Right kidney (tissue), 1 donor: ENCODE results near the gene IL12RB2.

Source experiments
- DNase-seq: peaks from one replicate; pipeline ENCODE4 v3.0.0-alpha.2; 2016

Gene IL12RB2

GRCh38 chr1:67312615-67313014 is 4.9 kb downstream of the IL12RB2 start:
- DNase-seq = no peak

GRCh38 chr1:67313934-67314671 is 6.4 kb downstream of the IL12RB2 start:
- no peak for DNase-seq

DNA sequence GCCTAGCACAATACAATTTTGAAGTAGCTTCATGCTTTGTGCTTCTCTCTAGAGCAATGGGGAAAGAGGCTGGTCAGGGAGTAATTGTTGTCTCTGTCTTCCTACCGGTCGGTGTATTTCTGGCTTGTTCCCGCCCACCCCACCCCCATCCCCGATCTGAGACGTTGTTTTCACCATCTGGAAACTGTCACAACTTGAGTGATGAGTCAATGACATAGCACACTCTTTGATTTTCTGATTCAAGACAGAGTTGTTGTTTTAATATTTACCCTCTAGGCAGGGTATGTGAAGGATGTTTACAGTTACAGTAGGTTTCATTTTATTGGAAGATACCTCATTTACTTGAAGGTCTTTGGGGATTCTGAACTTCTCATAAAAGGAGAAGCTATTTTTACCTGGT is 7.0 kb downstream of the IL12RB2 start:
- DNase-seq = no peak

- no peak for DNase-seq
Observed at GRCh38 chr1:67316180-67316902, 8.7 kb downstream of the IL12RB2 start.

DNA sequence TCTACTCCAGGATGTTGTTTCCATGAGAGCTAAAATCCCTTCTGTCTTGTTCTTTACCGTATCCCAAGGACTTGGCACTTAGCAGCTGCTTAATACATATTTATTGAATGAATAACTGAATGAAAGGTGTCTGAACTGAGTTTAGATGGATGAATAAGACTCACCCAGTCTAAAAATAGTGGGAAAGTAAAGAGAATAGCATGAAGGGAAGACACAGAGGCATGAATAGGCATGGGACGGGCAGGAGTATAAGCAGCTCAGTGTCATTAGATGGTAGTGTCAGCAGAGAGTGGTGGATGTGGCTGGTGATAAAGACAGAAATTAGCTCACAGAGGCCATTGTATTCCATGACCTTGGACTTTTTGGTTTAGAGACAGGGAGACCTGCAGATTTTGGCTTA is 9.2 kb downstream of the IL12RB2 start:
- DNase-seq = no peak

GRCh38 chr1:67317803-67318202 is 10.1 kb downstream of the IL12RB2 start:
- DNase-seq = no peak

DNA sequence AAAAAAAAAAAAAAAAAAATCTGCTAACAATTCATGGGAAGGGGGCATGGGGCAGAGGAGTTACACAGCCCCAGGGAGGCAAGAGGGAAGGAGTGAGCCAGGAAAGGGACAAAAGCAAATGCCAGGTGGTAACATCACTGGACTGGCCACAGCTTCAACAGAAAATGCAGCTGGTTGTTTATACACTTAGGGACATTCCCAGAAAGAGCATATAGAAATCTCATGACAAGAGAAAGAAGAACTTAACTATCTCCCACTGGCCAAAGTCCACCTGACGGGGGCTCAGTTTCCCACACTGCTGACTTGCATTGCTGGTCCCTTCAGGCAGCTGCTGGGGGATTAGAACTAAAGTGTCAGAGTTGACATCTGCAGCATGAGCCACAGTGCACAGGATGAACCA is 14.8 kb downstream of the IL12RB2 start:
- DNase-seq = no peak

GRCh38 chr1:67323087-67323486 is 15.4 kb downstream of the IL12RB2 start:
- no peak for DNase-seq

GRCh38 chr1:67324068-67324467 is 16.4 kb downstream of the IL12RB2 start:
- no peak for DNase-seq

DNA sequence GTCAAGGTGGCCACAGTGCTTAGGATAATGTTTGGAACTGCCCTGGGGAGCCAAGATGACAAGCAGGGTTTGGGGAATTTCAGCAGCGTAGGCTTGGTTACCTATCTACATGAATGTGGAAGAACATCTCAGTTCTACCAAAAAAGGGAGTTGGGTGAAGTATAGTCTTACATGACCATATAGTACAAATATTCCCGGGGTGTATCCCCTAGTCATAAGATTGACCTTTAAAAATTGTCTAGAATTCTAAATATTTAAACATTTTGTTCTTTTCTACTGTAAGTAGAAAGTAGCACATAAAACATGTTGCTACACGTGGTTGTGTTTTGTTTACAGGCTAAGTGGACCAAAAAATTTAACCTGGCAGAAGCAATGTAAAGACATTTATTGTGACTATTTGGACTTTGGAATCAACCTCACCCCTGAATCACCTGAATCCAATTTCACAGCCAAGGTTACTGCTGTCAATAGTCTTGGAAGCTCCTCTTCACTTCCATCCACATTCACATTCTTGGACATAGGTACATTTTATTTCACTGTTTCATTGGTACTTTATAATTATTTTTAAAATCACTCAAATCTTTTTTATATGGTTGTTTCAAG is 20.3 kb downstream of the IL12RB2 start:
- no peak for DNase-seq

DNA sequence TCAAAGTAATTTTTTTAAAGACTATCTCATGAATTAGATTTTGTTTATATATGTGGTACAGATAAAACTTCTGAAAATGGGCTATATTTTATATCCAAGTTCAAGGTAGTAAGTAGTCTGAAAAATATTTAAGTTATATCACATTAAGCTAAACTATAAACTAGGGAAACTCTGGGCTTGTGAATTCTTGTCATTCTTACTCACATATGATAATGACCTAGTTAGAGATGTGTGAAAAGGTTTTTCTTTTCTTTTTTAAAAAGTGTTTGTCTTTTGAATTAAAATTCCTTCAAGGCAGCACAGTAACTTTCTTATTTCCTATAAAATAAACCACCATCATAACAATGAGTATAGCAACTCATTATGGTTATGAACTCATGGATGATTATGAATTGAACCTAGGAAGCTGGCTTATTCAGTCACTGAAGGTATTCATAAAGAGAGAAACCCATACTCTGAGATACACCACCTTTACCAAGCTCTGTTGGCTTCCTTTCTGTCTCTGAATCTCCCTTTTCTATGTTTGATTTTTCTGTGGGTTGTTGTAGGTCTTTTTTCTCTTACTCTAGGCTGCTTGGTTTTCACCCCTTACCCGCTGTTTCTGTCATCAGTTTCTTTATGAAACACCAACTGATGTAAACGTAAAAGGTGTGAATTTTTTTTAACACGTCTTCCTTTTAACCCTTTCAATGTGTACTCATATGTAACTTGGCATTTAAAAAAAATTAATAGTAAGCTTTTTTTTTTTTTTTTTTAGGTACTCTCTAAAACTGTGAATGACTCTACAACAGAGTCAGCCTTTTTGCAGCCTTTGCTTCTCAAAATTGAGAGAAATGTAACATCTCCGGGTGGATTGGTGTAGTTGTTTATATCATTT is 25.2 kb downstream of the IL12RB2 start:
- no peak for DNase-seq

GRCh38 chr1:67333603-67334002 is 25.9 kb downstream of the IL12RB2 start:
- DNase-seq = no peak

GRCh38 chr1:67335411-67335810 is 27.7 kb downstream of the IL12RB2 start:
- DNase-seq = no peak

DNA sequence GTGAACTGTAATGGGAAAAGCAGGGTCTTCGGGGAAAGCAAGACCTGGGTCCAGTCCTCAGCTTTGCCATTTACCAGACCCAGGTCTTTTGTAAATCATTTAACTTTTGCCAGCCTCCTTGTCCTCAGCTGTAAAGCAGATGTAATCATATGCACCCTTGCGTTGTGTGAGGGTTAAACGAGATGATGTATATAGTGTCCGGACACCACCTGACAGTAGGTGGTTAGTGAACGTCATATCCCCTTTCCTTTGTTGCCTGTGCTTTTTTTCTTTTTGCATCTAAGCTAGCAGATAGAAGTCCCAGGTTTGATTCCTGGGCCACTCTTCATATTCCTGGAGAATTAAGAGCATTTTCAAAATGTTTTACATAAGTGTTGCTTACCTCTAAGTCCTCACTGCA is 28.5 kb downstream of the IL12RB2 start:
- no peak for DNase-seq

DNA sequence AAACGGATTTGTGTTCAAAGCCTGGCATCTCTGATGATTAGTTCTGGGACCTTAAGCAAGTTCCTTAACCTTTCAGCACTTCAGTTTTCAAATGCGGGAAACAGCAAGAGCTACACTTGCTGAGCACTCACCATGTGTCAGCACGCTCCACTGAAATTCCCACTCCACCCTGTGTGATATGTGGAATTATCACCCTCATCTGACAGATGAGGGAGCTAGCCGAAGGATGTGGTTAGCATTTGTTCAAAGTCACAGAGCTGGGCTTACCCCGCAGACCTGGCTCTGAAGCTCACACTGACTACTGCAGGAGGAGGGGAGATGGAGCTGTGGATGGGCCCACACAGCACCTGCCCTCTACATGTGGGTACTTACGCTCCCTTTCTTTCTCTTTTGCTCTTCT is 29.1 kb downstream of the IL12RB2 start:
- DNase-seq = no peak

DNA sequence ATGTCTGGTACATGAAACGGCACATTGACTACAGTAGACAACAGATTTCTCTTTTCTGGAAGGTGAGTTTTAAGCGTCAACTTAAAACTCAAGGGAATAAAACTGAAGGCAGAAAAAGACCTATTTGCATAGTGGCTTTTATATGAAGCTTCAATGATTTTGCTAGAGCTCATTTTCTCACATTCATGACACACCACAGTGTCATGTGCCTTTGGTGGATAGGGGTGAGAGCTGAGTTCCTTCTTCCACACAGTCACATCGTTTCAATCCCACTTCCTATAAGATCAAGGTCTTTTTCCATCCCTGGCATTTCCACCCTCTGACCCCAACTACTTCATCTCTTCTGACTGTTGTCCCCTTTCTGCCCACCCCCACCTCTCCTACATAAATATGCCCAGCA is 31.0 kb downstream of the IL12RB2 start:
- no peak for DNase-seq

- DNase-seq = no peak
Observed at GRCh38 chr1:67339623-67340343, 32.1 kb downstream of the IL12RB2 start.

DNA sequence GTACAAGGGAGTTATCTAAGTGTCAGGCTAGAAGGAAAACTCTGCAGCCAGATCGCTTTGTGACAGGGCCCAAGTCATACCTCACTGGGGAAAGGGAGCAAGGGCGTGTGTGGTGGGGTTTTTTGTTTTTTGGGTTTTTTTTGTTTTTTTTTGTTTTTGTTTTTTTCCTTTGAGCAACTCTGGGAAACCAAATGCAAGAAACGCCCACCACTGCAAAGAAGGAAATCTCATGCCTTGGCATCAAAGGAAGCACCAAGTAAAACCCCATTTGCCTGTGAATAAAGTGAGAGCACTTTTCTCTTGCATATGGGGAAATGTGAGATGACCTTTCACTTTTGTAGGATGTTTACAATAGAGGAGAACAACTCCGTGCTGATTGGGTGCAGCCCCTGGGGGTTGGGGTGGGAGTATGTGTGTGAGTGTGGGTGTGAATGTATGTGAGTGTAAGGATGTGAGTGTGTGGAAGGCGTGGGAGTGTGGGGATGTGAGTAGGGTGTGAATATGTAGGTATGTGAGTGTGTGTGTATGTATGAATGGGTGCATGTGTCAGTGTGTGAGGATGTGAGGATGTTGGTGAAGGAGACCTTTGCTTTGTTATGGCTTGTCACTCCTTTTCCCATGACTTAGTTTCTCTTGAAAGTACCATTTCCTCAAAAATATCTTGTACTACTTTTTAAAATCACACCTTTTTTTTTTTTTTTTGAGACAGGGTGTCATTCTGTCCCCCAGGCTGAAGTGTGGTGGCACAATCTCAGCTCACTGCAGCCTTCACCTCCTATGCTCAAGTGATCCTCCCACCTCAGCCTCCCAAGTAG is 34.6 kb downstream of the IL12RB2 start:
- DNase-seq = no peak

GRCh38 chr1:67345556-67345955 is 37.9 kb downstream of the IL12RB2 start:
- DNase-seq = no peak

DNA sequence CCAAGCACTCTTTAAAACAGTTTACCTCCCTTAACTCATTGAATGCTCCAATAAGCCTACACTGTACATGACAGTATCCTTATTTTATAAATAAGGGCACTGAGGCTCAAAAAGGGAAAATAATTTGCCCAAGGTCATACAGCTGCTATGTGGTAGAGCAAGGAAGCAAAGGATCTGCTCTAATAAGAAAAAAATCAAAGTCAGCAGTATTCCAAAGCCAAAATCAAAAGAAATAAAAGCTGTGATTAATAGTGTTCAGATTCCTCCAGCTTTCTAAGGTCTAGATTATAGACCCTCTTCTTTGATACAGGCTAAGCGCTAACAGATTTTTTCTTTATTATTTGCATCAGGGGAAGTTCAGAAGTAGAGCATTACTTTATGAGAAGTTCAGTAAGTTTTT is 39.3 kb downstream of the IL12RB2 start:
- DNase-seq = no peak
